Epithelial cell of esophagus (primary cell): ENCODE results near the gene SNAPC4.

Experiments used
- DNase-seq: peaks from one replicate; pipeline ENCODE4 v3.0.0; 2010; ENCODE audit warnings: low read depth
- H3K4me3 ChIP-seq: 2 replicates; pipeline ENCODE4 v1.5.1; 2011; ENCODE audit warnings: mild to moderate bottlenecking, low read length, control low read depth
- CTCF ChIP-seq: IDR thresholded peaks from 2 replicates; pipeline ENCODE4 v1.5.1; 2011; ENCODE audit warnings: low read depth, mild to moderate bottlenecking, low read length, control low read depth, inconsistent platforms; ENCODE audit not compliant: insufficient read depth; ENCODE audit errors: missing control alignments

SNAPC4 gene

DNA sequence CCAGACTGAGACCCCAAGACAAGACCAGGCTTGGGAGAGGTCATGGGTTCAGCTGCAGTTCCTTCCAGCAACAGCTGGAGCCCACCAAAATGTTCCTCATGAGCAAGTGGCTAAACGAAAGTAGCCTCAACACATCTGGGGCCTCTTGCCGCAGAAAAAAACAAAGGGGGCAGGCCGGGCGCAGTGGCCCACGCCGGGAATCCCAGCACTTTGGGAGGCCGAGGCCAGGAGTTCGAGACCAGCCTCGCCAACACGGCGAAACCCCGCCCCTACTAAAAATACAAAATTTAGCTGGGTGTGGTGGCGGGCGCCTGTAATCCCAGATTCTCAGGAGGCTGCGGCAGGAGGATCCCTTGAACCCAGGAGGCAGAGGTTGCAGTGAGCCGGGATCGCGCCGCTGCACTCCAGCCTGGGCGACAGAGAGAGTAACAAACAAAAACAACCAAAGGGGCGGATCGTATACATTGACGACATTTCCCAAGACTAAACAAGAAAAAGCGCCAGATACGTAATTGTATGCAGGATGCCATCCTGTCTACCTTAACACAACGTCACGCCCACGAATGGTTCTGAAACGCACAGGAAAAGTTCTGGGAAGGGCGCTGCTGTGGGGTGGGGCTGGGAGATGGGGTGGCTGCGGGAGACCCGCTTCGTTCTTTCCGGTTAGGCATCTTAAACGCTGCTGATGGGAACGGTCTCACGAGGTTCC lies 38.0 kb upstream of the SNAPC4 start:
- DNase-seq, result peak; percentile 29
- peak overlapping the region; percentile 65 for H3K4me3 ChIP-seq
- no peak for TF ChIP-seq CTCF

- no peak for TF ChIP-seq CTCF
- DNase-seq, result peak; percentile 33
- peak overlapping the region; percentile 65 for H3K4me3 ChIP-seq
These were observed 37.5 kb upstream of the SNAPC4 start for GRCh38 chr9:136437430-136437829.

GRCh38 chr9:136436055-136436634 lies 36.2 kb upstream of the SNAPC4 start:
- no peak overlapping the region for H3K4me3 ChIP-seq
- no peak for DNase-seq
- no peak for TF ChIP-seq CTCF

GRCh38 chr9:136434580-136435169 lies 34.7 kb upstream of the SNAPC4 start:
- TF ChIP-seq CTCF, result no peak
- DNase-seq, result no peak
- no peak overlapping the region for H3K4me3 ChIP-seq

GRCh38 chr9:136433849-136434579 lies 34.0 kb upstream of the SNAPC4 start:
- DNase-seq, result no peak
- no peak overlapping the region for H3K4me3 ChIP-seq
- no peak for TF ChIP-seq CTCF

DNA sequence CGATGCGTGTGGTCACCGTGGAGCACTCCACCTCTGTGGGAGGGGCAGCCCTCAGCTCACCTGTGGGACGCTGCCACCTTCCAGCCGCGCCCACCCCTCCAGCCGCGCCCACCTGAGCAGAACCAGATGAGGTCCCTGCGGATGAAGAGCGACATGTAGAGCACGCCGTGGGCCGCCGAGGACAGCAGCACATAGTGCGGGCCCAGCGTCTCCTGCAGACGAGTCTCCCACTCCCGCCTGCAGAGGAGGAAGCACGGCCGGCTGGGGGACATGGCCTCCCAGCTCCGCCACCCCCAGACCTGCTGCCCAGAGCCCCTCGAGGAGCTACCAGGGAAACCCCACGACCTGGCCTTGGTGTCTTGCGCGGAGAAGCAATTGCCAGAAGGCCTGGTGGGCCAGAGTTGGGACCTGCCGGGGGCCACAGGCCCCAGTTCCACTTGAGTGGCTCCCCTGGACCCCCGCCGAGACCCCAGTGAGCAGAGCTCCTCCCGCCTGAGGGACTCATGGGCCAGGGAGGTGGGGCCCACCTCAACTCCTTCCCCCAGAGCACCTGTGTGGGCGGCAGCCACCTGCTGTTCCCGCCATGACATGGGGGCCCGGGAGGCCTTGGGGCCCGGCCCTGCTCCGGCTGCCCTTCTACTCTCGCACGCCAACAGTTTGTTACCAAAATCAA lies 33.2 kb upstream of the SNAPC4 start:
- TF ChIP-seq CTCF, result no peak
- H3K4me3 ChIP-seq, result no peak overlapping the region
- no peak for DNase-seq
